ENCODE results near the gene HILPDA. TPM values are rescaled to one million over a fixed set of nuclear protein-coding genes. Genes with fewer than 3 reads are reported as not detected.

Gene HILPDA
- total and polyA plus RNA-seq, 2 experiments from 2014 or later = 38.5 to 57.5 TPM

DNA sequence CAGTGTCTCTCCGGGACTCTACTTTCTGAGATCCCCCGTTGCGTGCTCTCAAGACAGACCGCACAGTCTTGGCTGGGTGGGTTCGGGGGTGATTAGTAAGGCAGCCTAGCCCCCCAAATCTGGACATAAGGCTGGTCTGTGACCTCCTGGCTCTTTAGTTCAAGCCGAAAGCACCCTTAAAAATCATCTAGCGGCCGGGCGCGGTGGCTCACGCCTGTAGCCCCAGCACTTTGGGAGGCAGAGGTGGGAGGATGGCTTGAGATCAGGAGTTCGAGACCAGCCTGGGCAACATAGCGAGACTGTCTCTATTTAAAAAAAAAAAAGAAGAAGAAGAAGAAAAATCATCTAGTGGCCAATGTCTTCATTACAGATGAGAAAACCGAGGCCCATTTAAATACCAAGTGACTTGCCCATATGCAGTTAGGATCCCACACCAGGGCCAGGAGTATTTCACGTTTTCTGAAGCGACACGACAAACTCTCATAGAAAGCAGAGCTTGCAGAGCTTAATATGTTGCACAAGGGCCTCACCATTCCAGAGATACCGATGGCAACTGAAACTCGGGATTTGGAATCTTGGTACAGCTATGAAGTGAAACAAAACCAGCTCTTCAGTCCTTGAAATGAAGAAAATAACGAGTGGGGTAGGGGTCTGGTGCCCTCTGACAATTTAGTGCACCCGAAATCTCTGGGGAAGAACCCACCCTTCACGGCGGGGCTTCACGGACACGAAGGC lies 703 bp upstream of the HILPDA start (continued):
- TF ChIP-seq, protein P1, sequence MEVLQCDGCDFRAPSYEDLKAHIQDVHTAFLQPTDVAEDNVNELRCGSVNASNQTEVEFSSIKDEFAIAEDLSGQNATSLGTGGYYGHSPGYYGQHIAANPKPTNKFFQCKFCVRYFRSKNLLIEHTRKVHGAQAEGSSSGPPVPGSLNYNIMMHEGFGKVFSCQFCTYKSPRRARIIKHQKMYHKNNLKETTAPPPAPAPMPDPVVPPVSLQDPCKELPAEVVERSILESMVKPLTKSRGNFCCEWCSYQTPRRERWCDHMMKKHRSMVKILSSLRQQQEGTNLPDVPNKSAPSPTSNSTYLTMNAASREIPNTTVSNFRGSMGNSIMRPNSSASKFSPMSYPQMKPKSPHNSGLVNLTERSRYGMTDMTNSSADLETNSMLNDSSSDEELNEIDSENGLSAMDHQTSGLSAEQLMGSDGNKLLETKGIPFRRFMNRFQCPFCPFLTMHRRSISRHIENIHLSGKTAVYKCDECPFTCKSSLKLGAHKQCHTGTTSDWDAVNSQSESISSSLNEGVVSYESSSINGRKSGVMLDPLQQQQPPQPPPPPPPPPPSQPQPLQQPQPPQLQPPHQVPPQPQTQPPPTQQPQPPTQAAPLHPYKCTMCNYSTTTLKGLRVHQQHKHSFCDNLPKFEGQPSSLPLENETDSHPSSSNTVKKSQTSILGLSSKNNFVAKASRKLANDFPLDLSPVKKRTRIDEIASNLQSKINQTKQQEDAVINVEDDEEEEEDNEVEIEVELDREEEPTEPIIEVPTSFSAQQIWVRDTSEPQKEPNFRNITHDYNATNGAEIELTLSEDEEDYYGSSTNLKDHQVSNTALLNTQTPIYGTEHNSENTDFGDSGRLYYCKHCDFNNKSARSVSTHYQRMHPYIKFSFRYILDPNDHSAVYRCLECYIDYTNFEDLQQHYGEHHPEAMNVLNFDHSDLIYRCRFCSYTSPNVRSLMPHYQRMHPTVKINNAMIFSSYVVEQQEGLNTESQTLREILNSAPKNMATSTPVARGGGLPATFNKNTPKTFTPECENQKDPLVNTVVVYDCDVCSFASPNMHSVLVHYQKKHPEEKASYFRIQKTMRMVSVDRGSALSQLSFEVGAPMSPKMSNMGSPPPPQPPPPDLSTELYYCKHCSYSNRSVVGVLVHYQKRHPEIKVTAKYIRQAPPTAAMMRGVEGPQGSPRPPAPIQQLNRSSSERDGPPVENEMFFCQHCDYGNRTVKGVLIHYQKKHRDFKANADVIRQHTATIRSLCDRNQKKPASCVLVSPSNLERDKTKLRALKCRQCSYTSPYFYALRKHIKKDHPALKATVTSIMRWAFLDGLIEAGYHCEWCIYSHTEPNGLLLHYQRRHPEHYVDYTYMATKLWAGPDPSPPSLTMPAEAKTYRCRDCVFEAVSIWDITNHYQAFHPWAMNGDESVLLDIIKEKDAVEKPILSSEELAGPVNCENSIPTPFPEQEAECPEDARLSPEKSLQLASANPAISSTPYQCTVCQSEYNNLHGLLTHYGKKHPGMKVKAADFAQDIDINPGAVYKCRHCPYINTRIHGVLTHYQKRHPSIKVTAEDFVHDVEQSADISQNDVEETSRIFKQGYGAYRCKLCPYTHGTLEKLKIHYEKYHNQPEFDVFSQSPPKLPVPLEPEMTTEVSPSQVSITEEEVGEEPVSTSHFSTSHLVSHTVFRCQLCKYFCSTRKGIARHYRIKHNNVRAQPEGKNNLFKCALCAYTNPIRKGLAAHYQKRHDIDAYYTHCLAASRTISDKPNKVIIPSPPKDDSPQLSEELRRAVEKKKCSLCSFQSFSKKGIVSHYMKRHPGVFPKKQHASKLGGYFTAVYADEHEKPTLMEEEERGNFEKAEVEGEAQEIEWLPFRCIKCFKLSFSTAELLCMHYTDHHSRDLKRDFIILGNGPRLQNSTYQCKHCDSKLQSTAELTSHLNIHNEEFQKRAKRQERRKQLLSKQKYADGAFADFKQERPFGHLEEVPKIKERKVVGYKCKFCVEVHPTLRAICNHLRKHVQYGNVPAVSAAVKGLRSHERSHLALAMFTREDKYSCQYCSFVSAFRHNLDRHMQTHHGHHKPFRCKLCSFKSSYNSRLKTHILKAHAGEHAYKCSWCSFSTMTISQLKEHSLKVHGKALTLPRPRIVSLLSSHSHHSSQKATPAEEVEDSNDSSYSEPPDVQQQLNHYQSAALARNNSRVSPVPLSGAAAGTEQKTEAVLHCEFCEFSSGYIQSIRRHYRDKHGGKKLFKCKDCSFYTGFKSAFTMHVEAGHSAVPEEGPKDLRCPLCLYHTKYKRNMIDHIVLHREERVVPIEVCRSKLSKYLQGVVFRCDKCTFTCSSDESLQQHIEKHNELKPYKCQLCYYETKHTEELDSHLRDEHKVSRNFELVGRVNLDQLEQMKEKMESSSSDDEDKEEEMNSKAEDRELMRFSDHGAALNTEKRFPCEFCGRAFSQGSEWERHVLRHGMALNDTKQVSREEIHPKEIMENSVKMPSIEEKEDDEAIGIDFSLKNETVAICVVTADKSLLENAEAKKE (CRISPR knock-in tag; IDR thresholded peaks at IDR 0.05) = no peak
- TF ChIP-seq, protein P2, sequence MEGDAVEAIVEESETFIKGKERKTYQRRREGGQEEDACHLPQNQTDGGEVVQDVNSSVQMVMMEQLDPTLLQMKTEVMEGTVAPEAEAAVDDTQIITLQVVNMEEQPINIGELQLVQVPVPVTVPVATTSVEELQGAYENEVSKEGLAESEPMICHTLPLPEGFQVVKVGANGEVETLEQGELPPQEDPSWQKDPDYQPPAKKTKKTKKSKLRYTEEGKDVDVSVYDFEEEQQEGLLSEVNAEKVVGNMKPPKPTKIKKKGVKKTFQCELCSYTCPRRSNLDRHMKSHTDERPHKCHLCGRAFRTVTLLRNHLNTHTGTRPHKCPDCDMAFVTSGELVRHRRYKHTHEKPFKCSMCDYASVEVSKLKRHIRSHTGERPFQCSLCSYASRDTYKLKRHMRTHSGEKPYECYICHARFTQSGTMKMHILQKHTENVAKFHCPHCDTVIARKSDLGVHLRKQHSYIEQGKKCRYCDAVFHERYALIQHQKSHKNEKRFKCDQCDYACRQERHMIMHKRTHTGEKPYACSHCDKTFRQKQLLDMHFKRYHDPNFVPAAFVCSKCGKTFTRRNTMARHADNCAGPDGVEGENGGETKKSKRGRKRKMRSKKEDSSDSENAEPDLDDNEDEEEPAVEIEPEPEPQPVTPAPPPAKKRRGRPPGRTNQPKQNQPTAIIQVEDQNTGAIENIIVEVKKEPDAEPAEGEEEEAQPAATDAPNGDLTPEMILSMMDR (conservative IDR thresholded peaks at IDR 0.05; ENCODE audit: low read depth in 2 of 2) = no peak; a peak in 1 of 4 replicates
- TF ChIP-seq NANOG (IDR thresholded peaks at IDR 0.05; ENCODE audit: borderline replicate concordance) (no peak), CREB1 (CRISPR knock-in tag; IDR thresholded peaks at IDR 0.05; ENCODE audit: low read depth) (no peak), STAT1 (IDR thresholded peaks at IDR 0.05; ENCODE audit: unreplicated experiment) (no peak)

DNA sequence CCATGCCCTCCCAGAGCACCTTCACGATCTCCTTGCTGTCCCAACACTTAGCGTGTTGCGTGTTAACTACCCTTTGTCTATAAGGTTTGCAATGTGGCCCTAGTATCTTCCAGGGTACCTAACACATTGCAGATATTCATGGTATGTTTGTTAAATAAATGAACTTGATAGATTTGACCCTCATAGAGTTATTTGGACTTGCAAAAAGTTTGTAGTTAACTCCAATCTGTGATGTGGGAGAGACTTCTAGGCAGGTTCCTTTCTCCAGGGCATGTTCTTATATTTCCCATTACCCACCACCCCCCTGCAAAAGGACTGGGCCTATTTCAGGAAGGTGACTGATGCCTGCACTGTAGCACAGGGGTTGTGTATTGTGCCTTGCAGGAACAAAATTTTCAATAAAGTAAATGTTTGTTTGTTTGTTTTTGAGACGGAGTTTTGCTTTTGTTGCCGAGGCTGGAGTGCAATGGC lies 612 bp downstream of the HILPDA start:
- H3K27me3 ChIP-seq (ENCODE audit: insufficient read depth) = peaks cover 6% of the 10 kb centered on the region
- peaks cover 42% of the 10 kb centered on the region for H3K4me1 ChIP-seq (ENCODE audit: insufficient read depth)
- DNase-seq (ENCODE audit: low spot score) (no peak), ATAC-seq (no peak)
- H3K4me3 ChIP-seq = peak overlapping the region; percentile 99
- H3K4me1 Mint-ChIP-seq = peaks cover 50% of the 10 kb centered on the region
- peaks cover 22% of the 10 kb centered on the region for H3K27me3 Mint-ChIP-seq (ENCODE audit: insufficient read depth, low read depth, poor library complexity)
- H3K4me3 Mint-ChIP-seq = peak overlapping the region; percentile 93
- peak overlapping the region; percentile 93 for H2AFZ ChIP-seq
- H3K36me3 ChIP-seq (ENCODE audit: insufficient read depth) = no peaks in the 10 kb centered on the region
- H4K20me1 ChIP-seq (replicated peaks; ENCODE audit: insufficient read depth) = peaks cover 12% of the 10 kb centered on the region
- peak overlapping the region; percentile 96 for H3K27ac Mint-ChIP-seq
- no peaks in the 10 kb centered on the region for H3K9me2 ChIP-seq (ENCODE audit: insufficient read depth)
- peaks cover 35% of the 10 kb centered on the region for H3K79me2 ChIP-seq (replicated peaks; ENCODE audit: insufficient read depth)
- peak overlapping the region; percentile 98 for H3K4me2 ChIP-seq
- peaks cover 7% of the 10 kb centered on the region; the same call in 1 of the 2 replicates for H3F3A ChIP-seq (replicated peaks; ENCODE audit: low read depth)
- H3K9me3 Mint-ChIP-seq = no peaks in the 10 kb centered on the region
- 0 out of 2 replicates have a peak overlapping the region, but pooled peaks have one; percentile 87 for H3K27ac ChIP-seq (ENCODE audit: low read depth)
- H3K36me3 Mint-ChIP-seq (ENCODE audit: low read depth) = peaks cover 30% of the 10 kb centered on the region
- TF ChIP-seq NANOG (IDR thresholded peaks at IDR 0.05; ENCODE audit: borderline replicate concordance) (no peak), CREB1 (CRISPR knock-in tag; IDR thresholded peaks at IDR 0.05; ENCODE audit: low read depth) (no peak), EZH2phosphoT487 (IDR thresholded peaks at IDR 0.05; ENCODE audit: unreplicated experiment) (no peak), ZNF114 (CRISPR knock-in tag; IDR thresholded peaks at IDR 0.05) (no peak), ZNF331 (CRISPR knock-in tag; IDR thresholded peaks at IDR 0.05; ENCODE audit: low read depth) (no peak), EZH2 (IDR thresholded peaks at IDR 0.05; ENCODE audit: low read depth, unreplicated experiment) (no peak), JUNB (IDR thresholded peaks at IDR 0.05; ENCODE audit: unreplicated experiment) (no peak)
- TF ChIP-seq, protein P3, sequence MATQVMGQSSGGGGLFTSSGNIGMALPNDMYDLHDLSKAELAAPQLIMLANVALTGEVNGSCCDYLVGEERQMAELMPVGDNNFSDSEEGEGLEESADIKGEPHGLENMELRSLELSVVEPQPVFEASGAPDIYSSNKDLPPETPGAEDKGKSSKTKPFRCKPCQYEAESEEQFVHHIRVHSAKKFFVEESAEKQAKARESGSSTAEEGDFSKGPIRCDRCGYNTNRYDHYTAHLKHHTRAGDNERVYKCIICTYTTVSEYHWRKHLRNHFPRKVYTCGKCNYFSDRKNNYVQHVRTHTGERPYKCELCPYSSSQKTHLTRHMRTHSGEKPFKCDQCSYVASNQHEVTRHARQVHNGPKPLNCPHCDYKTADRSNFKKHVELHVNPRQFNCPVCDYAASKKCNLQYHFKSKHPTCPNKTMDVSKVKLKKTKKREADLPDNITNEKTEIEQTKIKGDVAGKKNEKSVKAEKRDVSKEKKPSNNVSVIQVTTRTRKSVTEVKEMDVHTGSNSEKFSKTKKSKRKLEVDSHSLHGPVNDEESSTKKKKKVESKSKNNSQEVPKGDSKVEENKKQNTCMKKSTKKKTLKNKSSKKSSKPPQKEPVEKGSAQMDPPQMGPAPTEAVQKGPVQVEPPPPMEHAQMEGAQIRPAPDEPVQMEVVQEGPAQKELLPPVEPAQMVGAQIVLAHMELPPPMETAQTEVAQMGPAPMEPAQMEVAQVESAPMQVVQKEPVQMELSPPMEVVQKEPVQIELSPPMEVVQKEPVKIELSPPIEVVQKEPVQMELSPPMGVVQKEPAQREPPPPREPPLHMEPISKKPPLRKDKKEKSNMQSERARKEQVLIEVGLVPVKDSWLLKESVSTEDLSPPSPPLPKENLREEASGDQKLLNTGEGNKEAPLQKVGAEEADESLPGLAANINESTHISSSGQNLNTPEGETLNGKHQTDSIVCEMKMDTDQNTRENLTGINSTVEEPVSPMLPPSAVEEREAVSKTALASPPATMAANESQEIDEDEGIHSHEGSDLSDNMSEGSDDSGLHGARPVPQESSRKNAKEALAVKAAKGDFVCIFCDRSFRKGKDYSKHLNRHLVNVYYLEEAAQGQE (IDR thresholded peaks at IDR 0.05; ENCODE audit: unreplicated experiment) = no peak
